Liver (tissue), 9 donors: ENCODE results near the gene WFS1. TPM values are rescaled to one million over a fixed set of nuclear protein-coding genes. Genes with fewer than 3 reads are reported as not detected.

Experiments
- DNase-seq: peaks from one replicate; pipeline ENCODE4 v3.0.0-alpha.2; 2017; ENCODE audit warnings: low spot score
- H3K27ac ChIP-seq, 2 donors: one replicate each; pipeline ENCODE4 v1.7.0; 2013; ENCODE audit warnings: inconsistent platforms in 2 of 2, low read length in 2 of 2, control low read depth in 1 of 2, low read depth in 1 of 2, mild to moderate bottlenecking in 1 of 2
- H3K27me3 ChIP-seq, 4 donors: one replicate each; pipeline versions ENCODE4 v1.6.1 to v1.7.0; 2013; ENCODE audit warnings: low read length in 3 of 4, inconsistent platforms in 1 of 4, mild to moderate bottlenecking in 1 of 4, moderate library complexity in 1 of 4; ENCODE audit not compliant: control insufficient read depth in 4 of 4, insufficient read depth in 4 of 4
- H3K36me3 ChIP-seq, 4 donors: one replicate each; pipeline versions ENCODE4 v1.6.1 to v1.7.0; 2013; ENCODE audit warnings: low read length in 3 of 4, mild to moderate bottlenecking in 3 of 4, low read depth in 1 of 4, moderate library complexity in 1 of 4; ENCODE audit not compliant: control insufficient read depth in 4 of 4, insufficient read depth in 3 of 4
- H3K4me1 ChIP-seq, 4 donors: one replicate each; pipeline versions ENCODE4 v1.6.1 to v1.7.0; 2013; ENCODE audit warnings: low read length in 3 of 4, mild to moderate bottlenecking in 3 of 4, moderate library complexity in 1 of 4; ENCODE audit not compliant: control insufficient read depth in 4 of 4, insufficient read depth in 4 of 4
- H3K4me3 ChIP-seq, 3 donors: one replicate each; pipeline versions ENCODE4 v1.6.1 to v1.7.0; 2013; ENCODE audit warnings: low read length in 3 of 3, control low read depth in 1 of 3, low read depth in 1 of 3, mild to moderate bottlenecking in 1 of 3
- H3K9ac ChIP-seq, 2 donors: one replicate each; pipeline ENCODE4 v1.7.0; 2013; ENCODE audit warnings: low read length in 2 of 2, mild to moderate bottlenecking in 2 of 2, moderate library complexity in 2 of 2, control low read depth in 1 of 2, low read depth in 1 of 2
- H3K9me3 ChIP-seq, 4 donors: one replicate each; pipeline versions ENCODE4 v1.6.1 to v1.7.0; 2013; ENCODE audit warnings: low read length in 3 of 4; ENCODE audit not compliant: control insufficient read depth in 4 of 4
- ATF3 ChIP-seq: IDR thresholded peaks from 2 replicates; pipeline ENCODE4 v1.6.1; 2016; ENCODE audit warnings: antibody characterized with exemption
- CTCF ChIP-seq: fragments of 150-350 bp; IDR thresholded peaks from 2 replicates; pipeline ENCODE4 v1.5.1; 2017; ENCODE audit warnings: improper control_type of control experiment, low read depth, low read length; ENCODE audit not compliant: missing input control
- EGR1 ChIP-seq, 2 donors: IDR thresholded peaks; 2 replicates each; pipeline ENCODE4 v1.6.1; 2016 to 2018; ENCODE audit warnings: antibody characterized with exemption in 2 of 2, low read depth in 2 of 2
- FOXA1 ChIP-seq: IDR thresholded peaks from 2 replicates; pipeline ENCODE4 v1.6.1; 2016; ENCODE audit warnings: antibody characterized with exemption
- FOXA2 ChIP-seq: IDR thresholded peaks from 2 replicates; pipeline ENCODE4 v1.6.1; 2016; ENCODE audit warnings: antibody characterized with exemption
- HNF4A ChIP-seq, 2 donors: conservative IDR thresholded peaks; 2 replicates each; pipeline ENCODE4 v1.6.1; 2016; ENCODE audit warnings: antibody characterized with exemption in 2 of 2, mild to moderate bottlenecking in 2 of 2
- HNF4G ChIP-seq: IDR thresholded peaks from 2 replicates; pipeline ENCODE4 v1.6.1; 2016; ENCODE audit warnings: antibody characterized with exemption
- JUND ChIP-seq, 2 donors: IDR thresholded peaks; 2 replicates each; pipeline ENCODE4 v1.6.1; 2016; ENCODE audit warnings: antibody characterized with exemption in 2 of 2
- MAX ChIP-seq: IDR thresholded peaks from 2 replicates; pipeline ENCODE4 v1.6.1; 2016; ENCODE audit warnings: antibody characterized with exemption
- NR2F2 ChIP-seq: IDR thresholded peaks from 2 replicates; pipeline ENCODE4 v1.6.1; 2016; ENCODE audit warnings: antibody characterized with exemption
- RAD21 ChIP-seq, 2 donors: IDR thresholded peaks; 2 replicates each; pipeline ENCODE4 v1.6.1; 2016; ENCODE audit warnings: antibody characterized with exemption in 2 of 2, mild to moderate bottlenecking in 2 of 2
- REST ChIP-seq: IDR thresholded peaks from 2 replicates; pipeline ENCODE4 v1.6.1; 2016; ENCODE audit warnings: antibody characterized with exemption, mild to moderate bottlenecking
- RXRA ChIP-seq, 2 donors: IDR thresholded peaks; 2 replicates each; pipeline ENCODE4 v1.6.1; 2017 to 2018; ENCODE audit warnings: antibody characterized with exemption in 2 of 2, mild to moderate bottlenecking in 1 of 2
- SP1 ChIP-seq: IDR thresholded peaks from 2 replicates; pipeline ENCODE4 v1.6.1; 2018; ENCODE audit warnings: antibody characterized with exemption, mild to moderate bottlenecking
- TAF1 ChIP-seq: conservative IDR thresholded peaks from 2 replicates; pipeline ENCODE4 v1.6.1; 2016; ENCODE audit warnings: antibody characterized with exemption, mild to moderate bottlenecking
- YY1 ChIP-seq: IDR thresholded peaks from 2 replicates; pipeline ENCODE4 v1.6.1; 2016; ENCODE audit warnings: antibody characterized with exemption, mild to moderate bottlenecking
- ZBTB33 ChIP-seq: IDR thresholded peaks from 2 replicates; pipeline ENCODE4 v1.6.1; 2016; ENCODE audit warnings: antibody characterized with exemption
- WGBS: extraction: QIAGEN DNeasy Blood & Tissue Kit; methylation state at CpG from one replicate; pipeline ENCODE4 v1.1.7; 2013; 5-methylcytosine and 5-hydroxymethylcytosine counted together
- polyA plus RNA-seq, 2 donors: library from polyadenylated mRNA; stranded (reverse) in 1 of 2; unstranded in 1 of 2; fragments of 200-250 nt in 1 of 2; fragments of >200 nt in 1 of 2; fragmentation: Nextera tagmentation in 1 of 2; extraction: Ambion mirVana in 1 of 2; gene quantifications; one replicate each; pipeline versions ENCODE4 v1.2.1 to v1.2.3, GENCODE V29; 2013 to 2015
- total RNA-seq, 2 donors: library from RNA; depleted of rRNA; stranded (reverse); fragments of >200 nt; gene quantifications; one replicate each; pipeline ENCODE4 v1.2.3, GENCODE V29; 2014
- donor health status: healthy.
- donor health status: healthy.
- donor health status: healthy.
- donor health status: healthy.
- donor health status: healthy.

The WFS1 gene
- total and polyA plus RNA-seq, 4 donors = 6.0 to 23.9 (median 13.0) TPM

GRCh38 chr4:6282314-6282771 lies 12.7 kb downstream of the WFS1 start:
- Histone ChIP-seq H3K9ac (no peak overlapping the region), H3K36me3 (peaks cover 0 to 7% (median 1%) of the 10 kb centered on the region in 4 donors), H3K27ac (no peak overlapping the region), H3K9me3 (no peaks in the 10 kb centered on the region), H3K4me3 (no peak overlapping the region), H3K4me1 (peaks cover 0 to 16% (median 3%) of the 10 kb centered on the region in 4 donors), H3K27me3 (no peaks in the 10 kb centered on the region)
- WGBS = 85% methylated on average over 6 of the region's 6 CpGs
- TF ChIP-seq YY1 (no peak), SP1 (no peak), RAD21 (IDR thresholded peaks at IDR 0.05) (no peak), ATF3 (no peak), CTCF (no peak), NR2F2 (no peak), REST (no peak), JUND (IDR thresholded peaks at IDR 0.05) (no peak), FOXA1 (no peak), EGR1 (IDR thresholded peaks at IDR 0.05; ENCODE audit: low read depth in 2 of 2) (no peak), HNF4G (no peak)
- DNase-seq = no peak

GRCh38 chr4:6283282-6283681 lies 13.6 kb downstream of the WFS1 start:
- Histone ChIP-seq H3K9ac (no peak overlapping the region), H3K4me3 (no peak overlapping the region), H3K27ac (no peak overlapping the region), H3K36me3 (peaks cover 0 to 11% (median 1%) of the 10 kb centered on the region in 4 donors), H3K9me3 (no peaks in the 10 kb centered on the region), H3K27me3 (no peaks in the 10 kb centered on the region), H3K4me1 (peaks cover 0 to 8% (median 3%) of the 10 kb centered on the region in 4 donors)
- no peak for TF ChIP-seq EGR1 (IDR thresholded peaks at IDR 0.05; ENCODE audit: low read depth in 2 of 2)
- no peak for TF ChIP-seq MAX
- TF ChIP-seq HNF4A (conservative IDR thresholded peaks at IDR 0.05) = no peak
- no peak for TF ChIP-seq HNF4G
- TF ChIP-seq ATF3 = no peak
- no peak for TF ChIP-seq RXRA (IDR thresholded peaks at IDR 0.05)
- TF ChIP-seq TAF1 = no peak
- TF ChIP-seq ZBTB33 = no peak
- TF ChIP-seq REST = no peak
- no peak for TF ChIP-seq CTCF
- TF ChIP-seq FOXA2 = no peak
- WGBS = 89% methylated on average over 4 of the region's 4 CpGs
- DNase-seq = no peak
